Activated CD8-positive, alpha-beta T cell treated with anti-CD3 and anti-CD28 coated beads, Interleukin-2, amount 10 ng/mL, durations not matched to agents 7 days and 5 days (primary cell): Measurements from ENCODE around the gene SYT15. TPM values are rescaled to one million over a fixed set of nuclear protein-coding genes. Genes with fewer than 3 reads are reported as not detected.
"Not testable (repeated sequence)": the region's sequence is repeated elsewhere in the genome, so short reads cannot be mapped to it uniquely, and the experiment has no call there.

Experiments
- ATAC-seq: fragments of 150-1000 bp; cut with Tn5 transposase; one replicate; pipeline ENCODE4 v1.10.0; 2021; ENCODE audit warnings: moderate library complexity
- CTCF ChIA-PET: fragments of 350-600 bp; sonication (Branson Sonifier 250); formaldehyde crosslinking; loops from one replicate; lab custom pipeline; 2021; ENCODE audit warnings: antibody characterized with exemption; lab: Charles Lee
- POLR2A ChIA-PET: fragments of 350-600 bp; sonication (Branson Sonifier 250); formaldehyde crosslinking; loops from one replicate; lab custom pipeline; 2021; ENCODE audit warnings: antibody characterized with exemption; lab: Charles Lee
- DNase-seq: peaks from one replicate; pipeline ENCODE4 v3.0.0-alpha.2; 2020
- H3K27ac Mint-ChIP-seq: one replicate; pipeline ENCODE4 v1.8.0; 2021; ENCODE audit warnings: mild to moderate bottlenecking, mixed read lengths
- H3K27me3 Mint-ChIP-seq: one replicate; pipeline ENCODE4 v1.8.0; 2021; ENCODE audit warnings: low read depth, mixed read lengths
- H3K36me3 Mint-ChIP-seq: one replicate; pipeline ENCODE4 v1.8.0; 2021; ENCODE audit warnings: low read depth, mixed read lengths
- H3K4me1 Mint-ChIP-seq: one replicate; pipeline ENCODE4 v1.8.0; 2021; ENCODE audit warnings: low read depth, mixed read lengths
- H3K4me3 Mint-ChIP-seq: one replicate; pipeline ENCODE4 v1.8.0; 2021; ENCODE audit warnings: mild to moderate bottlenecking, mixed read lengths
- H3K9me3 Mint-ChIP-seq: one replicate; pipeline ENCODE4 v1.8.0; 2022; ENCODE audit warnings: mixed read lengths; ENCODE audit not compliant: insufficient read depth
- total RNA-seq, 2 experiments: library from RNA; stranded (reverse); gene quantifications; one replicate each; pipeline ENCODE4 v1.2.3, GENCODE V29; 2021

Gene SYT15
- total RNA-seq, 2 experiments from 2014 or later = 0.55 to 1.0 TPM

GRCh38 chr10:46570655-46571054 lies 8.3 kb upstream of the SYT15 start:
- H3K4me3 Mint-ChIP-seq, POLR2A ChIA-PET, DNase-seq, CTCF ChIA-PET, ATAC-seq, H3K27ac Mint-ChIP-seq, H3K27me3 Mint-ChIP-seq, H3K4me1 Mint-ChIP-seq, H3K9me3 Mint-ChIP-seq, H3K36me3 Mint-ChIP-seq: not testable (repeated sequence)

- ATAC-seq, H3K4me3 Mint-ChIP-seq, H3K36me3 Mint-ChIP-seq, POLR2A ChIA-PET, H3K9me3 Mint-ChIP-seq, CTCF ChIA-PET, H3K27ac Mint-ChIP-seq, H3K27me3 Mint-ChIP-seq, DNase-seq, H3K4me1 Mint-ChIP-seq: not testable (repeated sequence)
Observed at GRCh38 chr10:46572765-46573164, 6.2 kb upstream of the SYT15 start.

- DNase-seq, H3K9me3 Mint-ChIP-seq, POLR2A ChIA-PET, H3K27ac Mint-ChIP-seq, CTCF ChIA-PET, ATAC-seq, H3K27me3 Mint-ChIP-seq, H3K4me3 Mint-ChIP-seq, H3K4me1 Mint-ChIP-seq, H3K36me3 Mint-ChIP-seq: not testable (repeated sequence)
Observed at GRCh38 chr10:46573314-46573713, 5.6 kb upstream of the SYT15 start.

- H3K27me3 Mint-ChIP-seq, POLR2A ChIA-PET, DNase-seq, CTCF ChIA-PET, H3K9me3 Mint-ChIP-seq, ATAC-seq, H3K4me1 Mint-ChIP-seq, H3K27ac Mint-ChIP-seq, H3K4me3 Mint-ChIP-seq, H3K36me3 Mint-ChIP-seq: not testable (repeated sequence)
Observed at GRCh38 chr10:46573884-46574283, 5.0 kb upstream of the SYT15 start.

- ATAC-seq, H3K27me3 Mint-ChIP-seq, H3K27ac Mint-ChIP-seq, DNase-seq, H3K9me3 Mint-ChIP-seq, CTCF ChIA-PET, POLR2A ChIA-PET, H3K4me3 Mint-ChIP-seq, H3K4me1 Mint-ChIP-seq, H3K36me3 Mint-ChIP-seq: not testable (repeated sequence)
Observed at GRCh38 chr10:46577624-46578473, 1.1 kb upstream of the SYT15 start.

- ATAC-seq, H3K36me3 Mint-ChIP-seq, POLR2A ChIA-PET, DNase-seq, H3K27ac Mint-ChIP-seq, H3K4me1 Mint-ChIP-seq, CTCF ChIA-PET, H3K27me3 Mint-ChIP-seq, H3K4me3 Mint-ChIP-seq, H3K9me3 Mint-ChIP-seq: not testable (repeated sequence)
Observed at GRCh38 chr10:46579378-46579777, 450 bp downstream of the SYT15 start.

GRCh38 chr10:46581997-46582396 lies 3.1 kb downstream of the SYT15 start:
- CTCF ChIA-PET, DNase-seq, H3K4me3 Mint-ChIP-seq, POLR2A ChIA-PET, ATAC-seq, H3K27me3 Mint-ChIP-seq, H3K9me3 Mint-ChIP-seq, H3K4me1 Mint-ChIP-seq, H3K27ac Mint-ChIP-seq, H3K36me3 Mint-ChIP-seq: not testable (repeated sequence)

- ATAC-seq, H3K4me1 Mint-ChIP-seq, POLR2A ChIA-PET, H3K4me3 Mint-ChIP-seq, DNase-seq, CTCF ChIA-PET, H3K27me3 Mint-ChIP-seq, H3K27ac Mint-ChIP-seq, H3K9me3 Mint-ChIP-seq, H3K36me3 Mint-ChIP-seq: not testable (repeated sequence)
Observed at GRCh38 chr10:46582568-46582967, 3.6 kb downstream of the SYT15 start.

GRCh38 chr10:46584196-46584595 lies 5.3 kb downstream of the SYT15 start:
- H3K4me1 Mint-ChIP-seq, ATAC-seq, H3K36me3 Mint-ChIP-seq, H3K27me3 Mint-ChIP-seq, POLR2A ChIA-PET, DNase-seq, H3K4me3 Mint-ChIP-seq, H3K27ac Mint-ChIP-seq, H3K9me3 Mint-ChIP-seq, CTCF ChIA-PET: not testable (repeated sequence)

GRCh38 chr10:46585246-46585645 lies 6.3 kb downstream of the SYT15 start:
- ATAC-seq, H3K27ac Mint-ChIP-seq, POLR2A ChIA-PET, DNase-seq, CTCF ChIA-PET, H3K27me3 Mint-ChIP-seq, H3K36me3 Mint-ChIP-seq, H3K4me3 Mint-ChIP-seq, H3K4me1 Mint-ChIP-seq, H3K9me3 Mint-ChIP-seq: not testable (repeated sequence)

- H3K4me3 Mint-ChIP-seq, H3K9me3 Mint-ChIP-seq, CTCF ChIA-PET, POLR2A ChIA-PET, H3K4me1 Mint-ChIP-seq, H3K36me3 Mint-ChIP-seq, H3K27me3 Mint-ChIP-seq, DNase-seq, H3K27ac Mint-ChIP-seq, ATAC-seq: not testable (repeated sequence)
Observed at GRCh38 chr10:46587546-46587945, 8.6 kb downstream of the SYT15 start.

GRCh38 chr10:46588221-46588620 lies 9.3 kb downstream of the SYT15 start:
- H3K27me3 Mint-ChIP-seq, H3K4me3 Mint-ChIP-seq, H3K4me1 Mint-ChIP-seq, H3K9me3 Mint-ChIP-seq, POLR2A ChIA-PET, CTCF ChIA-PET, DNase-seq, H3K27ac Mint-ChIP-seq, H3K36me3 Mint-ChIP-seq: not testable (repeated sequence)
- ATAC-seq = peak; percentile 78
